Measurements from ENCODE around the gene ZNF331. TPM values are rescaled to one million over a fixed set of nuclear protein-coding genes. Genes with fewer than 3 reads are reported as not detected.

The ZNF331 gene
- total RNA-seq, 1 donor from 2014 or later: 10.1 TPM

- intact Hi-C loops (cut with micrococcal nuclease): no loop called here
- TF ChIP-seq, protein P1, sequence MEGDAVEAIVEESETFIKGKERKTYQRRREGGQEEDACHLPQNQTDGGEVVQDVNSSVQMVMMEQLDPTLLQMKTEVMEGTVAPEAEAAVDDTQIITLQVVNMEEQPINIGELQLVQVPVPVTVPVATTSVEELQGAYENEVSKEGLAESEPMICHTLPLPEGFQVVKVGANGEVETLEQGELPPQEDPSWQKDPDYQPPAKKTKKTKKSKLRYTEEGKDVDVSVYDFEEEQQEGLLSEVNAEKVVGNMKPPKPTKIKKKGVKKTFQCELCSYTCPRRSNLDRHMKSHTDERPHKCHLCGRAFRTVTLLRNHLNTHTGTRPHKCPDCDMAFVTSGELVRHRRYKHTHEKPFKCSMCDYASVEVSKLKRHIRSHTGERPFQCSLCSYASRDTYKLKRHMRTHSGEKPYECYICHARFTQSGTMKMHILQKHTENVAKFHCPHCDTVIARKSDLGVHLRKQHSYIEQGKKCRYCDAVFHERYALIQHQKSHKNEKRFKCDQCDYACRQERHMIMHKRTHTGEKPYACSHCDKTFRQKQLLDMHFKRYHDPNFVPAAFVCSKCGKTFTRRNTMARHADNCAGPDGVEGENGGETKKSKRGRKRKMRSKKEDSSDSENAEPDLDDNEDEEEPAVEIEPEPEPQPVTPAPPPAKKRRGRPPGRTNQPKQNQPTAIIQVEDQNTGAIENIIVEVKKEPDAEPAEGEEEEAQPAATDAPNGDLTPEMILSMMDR (IDR thresholded peaks at IDR 0.05; ENCODE audit: borderline replicate concordance): no peak
- Histone ChIP-seq H3K27me3 (ENCODE audit: low read depth) (peaks cover 6% of the 10 kb centered on the region), H3K27ac (replicated peaks) (peak overlapping the region; percentile 64), H3K9me3 (replicated peaks) (peaks cover 4% of the 10 kb centered on the region), H3K4me3 (no peak overlapping the region), H3K36me3 (no peaks in the 10 kb centered on the region), H3K4me1 (no peaks in the 10 kb centered on the region)
- no peak for DNase-seq
These were observed 62.3 kb downstream of the ZNF331 start for GRCh38 chr19:53600217-53600616.

DNA sequence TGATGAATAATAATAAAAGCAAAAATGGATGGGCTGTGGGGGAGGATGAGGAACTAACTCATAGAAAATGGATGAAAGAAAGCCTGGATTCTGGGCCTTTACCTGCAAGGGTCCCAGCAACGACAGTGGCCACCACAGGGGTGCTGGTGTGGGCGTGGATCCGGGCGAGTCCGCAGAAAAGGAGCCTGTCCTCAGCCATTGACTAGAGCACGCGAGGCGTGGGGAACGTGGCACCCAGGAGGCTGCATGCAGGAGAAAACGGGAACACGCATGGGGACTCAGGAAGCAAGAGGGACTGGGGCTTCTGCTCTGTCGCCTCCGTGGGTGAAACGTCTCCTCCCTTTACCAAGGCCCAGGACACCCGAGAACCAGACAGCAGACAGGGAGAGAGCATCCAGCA is 68.1 kb downstream of the ZNF331 start:
- TF ChIP-seq, protein P1 (IDR thresholded peaks at IDR 0.05; ENCODE audit: borderline replicate concordance): no peak
- Histone ChIP-seq H3K27me3 (ENCODE audit: low read depth) (peaks cover 5% of the 10 kb centered on the region), H3K4me1 (no peaks in the 10 kb centered on the region), H3K27ac (replicated peaks) (no peak overlapping the region), H3K36me3 (no peaks in the 10 kb centered on the region), H3K4me3 (no peak overlapping the region), H3K9me3 (replicated peaks) (peaks cover under 1% of the 10 kb centered on the region)
- DNase-seq: no peak
- intact Hi-C loops (cut with micrococcal nuclease): no loop called here

- no peak for DNase-seq
- intact Hi-C loops (cut with micrococcal nuclease): no loop called here
- H3K36me3 ChIP-seq: no peaks in the 10 kb centered on the region
- H3K4me3 ChIP-seq: no peak overlapping the region
- H3K27ac ChIP-seq (replicated peaks): no peak overlapping the region
- H3K9me3 ChIP-seq (replicated peaks): no peaks in the 10 kb centered on the region
- H3K27me3 ChIP-seq (ENCODE audit: low read depth): peaks cover 5% of the 10 kb centered on the region
- H3K4me1 ChIP-seq: no peaks in the 10 kb centered on the region
- TF ChIP-seq, protein P1 (IDR thresholded peaks at IDR 0.05; ENCODE audit: borderline replicate concordance): no peak
These were observed 70.4 kb downstream of the ZNF331 start for GRCh38 chr19:53608381-53608780.

- Histone ChIP-seq H3K4me3 (no peak overlapping the region), H3K27me3 (ENCODE audit: low read depth) (no peaks in the 10 kb centered on the region), H3K27ac (replicated peaks) (no peak overlapping the region), H3K36me3 (no peaks in the 10 kb centered on the region), H3K4me1 (no peaks in the 10 kb centered on the region), H3K9me3 (replicated peaks) (no peaks in the 10 kb centered on the region)
- intact Hi-C loops (cut with micrococcal nuclease): no loop called here
- TF ChIP-seq, protein P1 (IDR thresholded peaks at IDR 0.05; ENCODE audit: borderline replicate concordance): no peak
- DNase-seq: no peak
These were observed 75.0 kb downstream of the ZNF331 start for GRCh38 chr19:53612762-53613526.

DNA sequence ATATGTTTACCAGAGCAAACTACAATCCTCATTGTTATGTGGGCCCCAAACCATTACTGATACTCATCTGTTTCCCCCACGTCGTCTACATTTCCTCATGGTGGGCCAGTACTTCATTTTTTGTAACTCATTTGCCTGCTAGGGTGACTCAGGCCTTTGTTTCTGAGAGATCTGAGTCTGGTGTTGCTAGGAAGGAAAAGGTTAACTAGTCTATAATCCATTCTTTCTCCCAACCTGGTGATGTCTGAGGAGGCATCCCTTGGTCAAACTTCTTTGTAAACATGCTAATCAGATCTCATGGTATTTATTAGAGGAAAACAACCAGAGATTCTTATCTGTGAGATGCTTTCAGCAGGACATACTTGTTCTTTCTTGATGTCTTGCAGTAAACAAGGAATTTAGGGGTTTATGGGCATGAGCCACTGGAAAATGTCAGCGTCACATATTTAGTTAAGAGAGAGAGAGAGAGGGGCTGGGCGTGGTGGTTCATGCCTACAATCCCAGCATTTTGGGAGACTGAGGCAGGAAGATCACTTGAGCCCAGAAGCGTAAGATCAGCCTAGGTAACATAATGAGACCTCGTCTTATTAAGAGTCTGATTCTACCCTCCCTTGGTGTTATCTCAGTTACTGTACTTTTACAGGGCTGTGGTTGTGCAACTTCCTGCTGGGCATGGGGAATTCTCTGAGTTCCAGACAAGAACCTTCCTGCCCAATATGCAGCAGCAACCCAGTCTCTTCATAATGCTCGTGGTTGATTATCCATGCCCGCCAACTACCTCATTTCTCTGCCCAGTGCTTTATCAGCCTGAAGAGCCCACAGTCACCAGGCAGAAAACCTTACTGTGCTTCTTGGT is 84.2 kb downstream of the ZNF331 start:
- intact Hi-C loops (cut with micrococcal nuclease): no loop called here
- Histone ChIP-seq H3K4me1 (peaks cover 7% of the 10 kb centered on the region), H3K27ac (replicated peaks) (peak overlapping the region; percentile 51), H3K27me3 (ENCODE audit: low read depth) (no peaks in the 10 kb centered on the region), H3K36me3 (no peaks in the 10 kb centered on the region), H3K9me3 (replicated peaks) (no peaks in the 10 kb centered on the region), H3K4me3 (no peak overlapping the region)
- no peak for DNase-seq
- TF ChIP-seq, protein P1 (IDR thresholded peaks at IDR 0.05; ENCODE audit: borderline replicate concordance): no peak

Measured in left ventricle myocardium inferior (tissue), 1 donor.